Activated CD4-positive, CD25-positive, alpha-beta regulatory T cell treated with anti-CD3 and anti-CD28 coated beads, Interleukin-2, amount 50 U/mL, for 72 hours (primary cell): ENCODE data around the gene DCLK1.
"Not testable (repeated sequence)": the region's sequence is repeated elsewhere in the genome, so short reads cannot be mapped to it uniquely, and the experiment has no call there.

Experiments used
- DNase-seq: peaks from one replicate; pipeline ENCODE4 v3.0.0; 2021

DCLK1 gene

DNA sequence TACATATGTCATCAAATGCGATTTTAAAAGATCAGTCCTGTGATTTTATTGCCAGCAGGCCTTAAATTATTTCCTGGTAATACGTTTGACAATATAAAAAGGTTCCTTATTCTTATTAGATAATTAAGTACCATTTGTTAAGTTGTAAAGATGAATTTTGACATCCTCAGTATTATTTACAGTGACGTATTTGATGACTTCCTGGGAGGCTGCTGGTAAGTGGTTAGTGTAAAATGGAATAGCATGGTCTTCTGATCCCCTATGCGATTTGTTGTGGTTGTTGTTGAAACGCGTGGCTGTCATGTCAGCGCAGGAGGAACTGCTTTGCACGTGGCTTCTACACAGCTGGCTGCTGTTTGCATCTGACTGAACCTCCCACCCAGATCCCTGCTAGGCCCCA is 99.7 kb downstream of the DCLK1 start:
- DNase-seq = no peak

DNA sequence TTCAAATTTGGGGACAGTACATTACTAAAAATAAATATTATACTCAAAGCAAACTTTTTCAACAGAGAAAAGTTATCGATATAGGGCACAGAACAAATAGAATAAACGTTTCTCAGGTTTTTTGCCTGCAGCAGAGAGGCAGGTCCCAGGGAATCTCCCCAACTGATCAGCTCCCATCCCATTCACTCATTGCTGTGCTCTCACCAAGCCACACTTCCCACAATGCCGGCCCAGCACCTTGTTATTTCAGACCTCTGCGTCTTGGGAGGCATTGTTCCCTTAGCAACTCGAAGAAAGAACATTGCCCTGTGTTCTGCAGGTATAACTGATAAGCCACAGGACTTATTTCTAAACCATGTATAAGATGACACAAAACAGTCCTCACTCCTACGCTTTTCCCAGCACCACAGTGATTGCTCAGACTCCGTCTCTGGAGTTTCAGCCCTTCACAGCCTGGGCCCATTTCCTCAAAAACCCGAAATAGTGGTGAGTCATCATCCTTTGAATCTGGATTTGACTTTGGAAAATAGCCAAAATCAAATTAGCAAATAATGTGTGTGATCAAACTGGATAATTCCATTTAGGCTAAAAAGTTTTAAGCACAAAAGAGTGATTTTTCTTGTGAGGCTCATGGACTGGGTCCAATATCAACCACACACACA is 100.4 kb downstream of the DCLK1 start:
- DNase-seq = no peak

DNA sequence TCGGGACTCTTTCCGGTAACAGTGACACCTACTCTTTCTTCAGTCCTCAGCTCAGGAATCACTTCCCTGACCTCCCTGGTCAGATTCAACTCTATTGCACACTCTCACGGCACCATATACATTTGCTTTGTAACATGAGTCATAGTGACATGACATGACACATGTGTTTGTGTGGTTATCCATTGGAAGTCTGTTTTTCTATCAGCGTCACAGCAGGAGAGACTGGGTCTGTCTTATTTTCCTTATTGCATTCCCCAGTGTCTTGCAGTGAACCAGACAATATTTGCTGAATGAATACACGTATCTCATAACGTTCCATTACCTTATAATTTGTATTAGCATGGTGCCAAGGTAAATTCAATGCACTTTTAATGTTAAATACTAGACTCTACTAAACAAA is 102.0 kb downstream of the DCLK1 start:
- no peak for DNase-seq

DNA sequence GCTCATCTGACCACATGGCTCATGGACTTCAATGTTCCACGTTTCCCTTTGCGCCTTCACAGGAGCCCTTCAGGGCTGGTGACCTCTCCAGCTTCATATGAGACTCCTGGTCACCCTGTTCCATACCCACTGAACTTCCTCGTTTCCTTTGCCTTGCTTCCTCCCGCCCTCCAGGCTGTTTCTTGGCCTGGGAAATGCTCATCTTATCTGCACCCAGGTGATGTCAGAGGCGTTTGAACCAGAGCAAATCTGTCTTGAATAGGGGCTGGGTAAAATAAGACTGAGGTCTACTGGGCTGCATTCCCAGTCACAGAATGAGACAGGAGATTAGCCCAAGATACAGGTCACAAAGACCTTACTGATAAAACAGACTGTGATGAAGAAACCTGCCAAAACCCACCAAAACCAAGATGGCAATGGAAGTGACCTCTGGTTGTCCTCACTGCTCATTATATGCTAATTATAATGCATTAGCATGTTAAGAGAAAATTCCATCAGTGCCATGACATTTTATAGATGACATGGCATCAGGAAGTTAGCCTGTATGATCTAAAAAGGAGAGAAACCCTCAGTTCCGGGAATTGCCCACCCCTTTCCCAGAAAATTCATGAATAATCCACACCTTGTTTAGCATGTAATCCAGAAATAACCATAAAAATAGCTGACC is 102.7 kb downstream of the DCLK1 start:
- DNase-seq = no peak

DNA sequence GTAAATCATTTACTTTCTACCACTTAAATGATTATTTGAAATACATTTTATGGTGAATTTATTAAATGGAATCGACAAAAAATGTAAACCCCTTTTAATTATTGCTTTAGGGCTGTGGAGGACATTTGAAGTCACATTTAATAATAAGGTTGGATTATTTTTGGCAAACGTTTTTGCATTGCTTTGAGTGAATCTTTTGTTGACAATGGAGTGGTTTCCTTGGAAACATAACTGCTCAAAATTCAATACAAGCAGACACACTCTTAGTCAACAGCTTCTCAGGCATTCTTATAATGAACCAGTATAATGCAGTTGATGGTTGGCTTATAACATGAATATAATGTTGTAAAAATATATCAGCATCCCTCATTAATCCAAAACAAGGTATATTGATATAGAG is 104.7 kb downstream of the DCLK1 start:
- DNase-seq = no peak

DNA sequence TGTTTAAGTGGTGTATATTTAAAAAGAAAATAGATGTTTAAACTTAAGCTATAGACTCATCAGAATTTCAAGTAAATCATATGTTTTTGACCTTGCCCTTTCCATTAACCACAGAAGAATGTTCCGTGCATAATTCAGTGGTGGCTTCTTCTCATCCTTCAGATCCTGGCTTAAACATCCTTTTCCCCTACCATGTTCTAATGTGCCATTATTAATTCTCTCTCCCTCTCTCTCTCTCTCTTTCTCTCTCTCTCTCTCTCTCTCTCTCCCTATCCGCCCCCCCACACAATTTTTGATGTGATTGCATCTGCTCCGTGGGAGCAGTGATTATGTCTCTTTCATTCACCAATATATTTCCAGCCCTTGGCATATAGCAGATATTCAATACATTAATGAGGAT is 116.4 kb downstream of the DCLK1 start:
- DNase-seq = no peak

DNA sequence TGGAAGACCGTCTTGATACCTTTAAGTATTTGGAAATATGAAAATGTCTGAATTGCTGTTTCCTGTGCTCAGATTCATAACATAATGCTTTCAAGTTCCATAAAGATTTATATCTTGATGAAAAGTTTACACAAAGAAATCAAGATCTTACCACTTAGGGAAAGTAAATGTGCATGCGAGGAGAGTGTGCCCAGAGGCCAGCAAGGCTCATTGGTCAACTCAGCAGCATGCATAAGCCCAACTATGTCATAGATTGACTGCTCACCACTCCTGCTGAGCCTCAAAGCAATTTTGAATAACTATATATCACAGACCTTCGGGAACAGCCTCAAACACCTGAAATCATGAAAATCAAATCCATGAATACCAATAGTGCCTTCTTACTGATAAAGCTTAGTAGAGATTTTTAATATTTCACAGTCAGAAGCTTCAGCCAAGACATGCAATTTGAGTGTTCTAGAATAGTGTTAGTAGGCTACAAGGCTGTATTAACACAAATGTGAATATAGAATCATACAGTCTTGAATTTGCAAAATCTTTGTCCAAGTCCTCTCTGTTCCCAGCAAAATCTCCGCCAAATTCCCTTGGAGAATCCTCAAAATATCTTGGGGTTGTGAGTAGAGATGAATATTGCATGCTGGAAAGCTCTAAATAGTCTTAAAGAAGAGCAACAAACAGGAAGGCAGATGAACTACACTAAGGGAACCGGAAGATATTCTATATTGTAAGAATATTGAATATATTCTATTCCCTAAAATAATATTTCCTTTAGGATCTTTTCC is 124.1 kb downstream of the DCLK1 start:
- no peak for DNase-seq

DNA sequence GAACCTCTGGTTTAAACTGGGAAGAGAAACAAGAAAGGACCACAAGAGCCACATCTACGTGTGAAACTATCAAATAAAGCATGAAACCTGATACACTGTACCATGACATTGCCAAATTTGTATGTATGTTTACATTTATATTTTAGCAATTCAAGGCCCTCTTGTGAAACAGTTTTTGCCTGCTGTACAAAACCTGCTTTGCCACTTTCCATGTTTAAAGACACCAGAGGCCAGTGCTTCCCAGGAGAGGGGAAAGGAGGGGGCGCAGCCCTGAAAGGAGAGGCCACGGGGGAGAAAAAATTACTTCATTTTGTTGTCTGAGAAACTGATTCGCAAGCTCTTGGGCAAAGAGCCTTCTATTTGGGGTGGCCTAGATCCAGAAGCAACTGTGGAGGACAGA is 124.8 kb downstream of the DCLK1 start:
- DNase-seq = no peak

DNA sequence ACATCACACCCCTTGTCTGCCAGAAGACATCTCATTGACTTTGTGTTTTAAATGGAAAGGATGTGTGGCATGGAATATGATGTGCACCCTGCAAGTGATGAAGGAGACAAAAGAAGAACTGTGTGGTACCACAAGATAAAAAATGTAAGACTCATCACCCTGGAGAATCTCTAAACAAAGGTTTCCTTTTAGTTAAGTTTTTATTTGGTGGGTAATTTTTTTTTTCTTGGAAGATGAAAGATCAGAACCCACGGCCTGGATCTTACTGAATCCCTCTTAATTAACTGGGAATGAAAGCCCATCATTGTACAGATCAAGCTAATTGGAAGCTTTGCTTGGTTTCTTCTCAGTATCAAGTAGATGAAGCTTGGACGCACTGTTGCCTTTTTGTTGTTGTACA is 129.6 kb downstream of the DCLK1 start:
- DNase-seq = no peak

DNA sequence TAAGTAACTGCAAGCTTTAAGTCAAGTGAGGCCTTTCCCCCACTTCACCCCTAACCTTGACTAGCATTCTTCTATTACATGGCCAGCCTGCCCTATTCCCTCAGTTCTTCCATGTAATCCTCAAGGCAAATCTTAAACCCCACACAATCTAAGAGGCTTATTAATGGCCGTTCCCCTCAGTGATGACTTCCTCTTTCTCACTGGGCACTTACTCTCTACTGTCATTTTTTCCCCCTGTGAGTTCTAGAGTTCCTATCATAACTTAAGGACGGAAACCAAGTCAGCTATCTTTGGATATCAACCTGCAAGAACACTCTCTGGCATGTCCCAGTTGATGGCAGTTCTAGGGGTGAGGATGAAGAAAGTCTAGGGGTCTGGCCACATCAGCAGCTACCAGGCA is 131.2 kb downstream of the DCLK1 start:
- DNase-seq = no peak

DNA sequence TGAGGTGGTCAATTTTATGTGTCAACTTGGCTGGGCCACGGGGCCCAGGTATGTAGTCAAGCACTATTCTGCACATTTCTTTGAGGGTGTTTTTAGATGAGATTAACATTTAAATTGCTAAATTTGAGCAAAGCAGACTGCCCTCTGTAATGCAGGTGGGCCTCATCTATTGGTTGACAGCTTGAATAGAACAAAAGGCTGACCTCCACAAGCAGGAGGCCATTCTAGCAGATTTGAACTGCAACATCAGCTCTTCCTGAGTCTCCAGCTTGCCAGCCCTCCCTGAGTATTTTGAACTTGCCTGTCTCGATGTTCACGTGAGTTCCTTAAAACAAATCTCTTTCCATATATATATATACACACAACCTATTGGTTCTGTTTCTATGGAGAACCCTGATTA is 134.8 kb downstream of the DCLK1 start:
- no peak for DNase-seq

DNA sequence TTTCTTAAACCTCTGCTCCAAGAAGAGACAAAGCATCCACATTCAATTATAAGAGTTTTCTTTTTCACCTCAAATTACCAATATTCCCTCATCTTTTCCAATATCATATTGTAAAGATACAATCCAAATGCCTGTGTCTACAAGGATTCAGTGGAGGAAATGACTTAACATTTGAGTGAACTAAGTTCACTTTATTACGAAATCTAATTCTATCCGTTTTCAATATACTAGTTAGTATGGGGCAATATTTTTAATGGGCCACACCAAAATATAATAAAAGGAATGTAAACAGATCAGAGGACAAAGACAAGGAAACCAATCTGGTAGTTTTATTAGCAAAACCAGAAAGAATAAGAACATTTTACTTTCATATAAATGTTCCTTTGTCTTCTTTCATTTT is 136.0 kb downstream of the DCLK1 start:
- no peak for DNase-seq

DNA sequence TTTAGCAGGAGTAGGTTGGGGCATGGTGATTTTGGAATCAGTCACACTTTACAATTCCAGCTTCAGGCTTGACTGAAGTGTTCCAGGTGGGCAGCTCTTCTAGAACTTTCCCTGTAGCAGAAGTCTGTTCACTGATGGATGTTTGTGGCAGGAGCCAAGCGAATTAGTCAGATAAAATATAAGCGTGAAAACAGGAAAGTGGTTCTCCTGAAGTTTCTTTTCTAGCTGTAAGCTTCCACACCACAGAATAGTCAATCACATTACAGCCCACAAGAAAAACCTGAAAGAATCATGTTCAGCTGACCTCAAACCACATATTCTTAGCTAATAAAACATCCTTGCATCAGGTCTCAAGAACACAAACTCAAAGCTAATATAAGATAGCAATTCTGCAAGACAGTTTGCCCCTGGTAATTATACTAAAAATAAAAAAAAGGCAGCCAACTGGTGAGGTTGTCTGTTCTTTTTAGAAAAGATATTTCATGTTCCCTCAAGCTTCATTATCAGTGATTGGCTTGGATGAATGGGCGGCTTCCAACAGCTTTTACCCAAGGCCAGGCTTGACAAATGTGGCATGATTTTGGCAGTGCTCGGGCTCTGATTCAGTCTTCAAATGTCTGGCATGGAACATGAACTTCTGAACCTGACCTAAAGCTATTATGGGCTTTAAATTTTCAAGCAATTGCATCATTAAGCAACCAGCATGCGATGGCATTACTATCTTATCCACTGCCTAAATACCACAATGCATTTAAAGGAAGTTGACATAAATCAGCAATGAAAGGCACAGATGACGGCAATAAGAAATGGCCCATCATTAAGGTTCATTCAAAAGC is 136.8 kb downstream of the DCLK1 start:
- DNase-seq = no peak

DNA sequence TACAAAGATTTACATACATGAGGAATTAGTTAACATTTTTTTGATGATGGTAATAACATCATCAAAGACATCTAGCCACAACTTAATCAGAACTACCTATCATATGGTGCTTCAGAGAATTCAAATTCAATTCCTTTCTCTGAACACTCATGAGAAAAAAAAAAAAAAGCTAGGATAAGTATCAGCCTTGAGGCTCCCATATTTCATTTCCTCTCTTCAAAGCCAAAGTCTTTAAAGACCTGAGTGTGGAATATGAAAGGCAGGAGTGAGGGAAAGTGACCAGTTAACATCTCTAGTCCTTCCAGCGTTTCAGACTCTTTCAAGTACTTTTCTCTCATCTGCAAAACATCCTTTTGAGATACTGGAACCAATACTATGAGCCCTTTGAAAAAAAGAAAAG is 137.5 kb downstream of the DCLK1 start:
- DNase-seq = no peak

DNA sequence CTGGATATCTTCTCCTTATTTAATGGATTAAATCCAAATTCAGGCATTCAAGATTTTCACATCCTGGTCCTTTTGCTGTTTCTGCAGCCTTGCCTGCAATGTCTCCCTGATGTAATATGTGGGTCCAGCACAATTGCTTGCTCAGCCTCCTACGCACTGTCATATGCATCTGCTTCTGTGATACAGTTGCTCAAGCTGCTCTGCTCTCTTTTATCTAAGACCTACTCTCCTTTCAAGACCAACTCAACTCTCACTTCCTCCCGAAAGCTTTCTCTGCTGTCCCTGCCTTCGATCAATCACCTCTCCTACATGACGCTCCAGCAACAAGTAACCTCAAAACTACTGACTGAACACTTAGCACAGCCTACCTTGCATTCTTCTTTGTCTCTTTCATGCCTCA is 138.2 kb downstream of the DCLK1 start:
- DNase-seq = no peak

DNA sequence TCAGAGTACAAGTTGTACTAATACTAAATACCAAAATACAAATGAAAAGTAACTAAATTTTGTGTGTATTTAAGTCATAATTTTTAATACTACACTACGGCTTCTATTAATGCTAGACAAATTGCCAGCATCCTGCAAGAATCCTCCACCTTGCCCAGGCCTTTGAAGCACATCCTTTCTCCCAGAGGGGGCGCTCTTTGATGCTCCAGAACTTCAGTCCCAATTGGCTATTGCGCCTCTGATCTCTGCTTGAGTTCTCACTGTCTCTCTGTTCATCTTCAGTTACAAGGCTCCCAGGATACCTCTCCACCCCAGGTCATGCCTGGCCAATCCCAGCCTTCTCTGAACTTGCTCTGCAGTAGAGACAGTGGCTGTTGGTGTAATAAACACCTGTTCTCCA is 141.0 kb downstream of the DCLK1 start:
- no peak for DNase-seq

DNA sequence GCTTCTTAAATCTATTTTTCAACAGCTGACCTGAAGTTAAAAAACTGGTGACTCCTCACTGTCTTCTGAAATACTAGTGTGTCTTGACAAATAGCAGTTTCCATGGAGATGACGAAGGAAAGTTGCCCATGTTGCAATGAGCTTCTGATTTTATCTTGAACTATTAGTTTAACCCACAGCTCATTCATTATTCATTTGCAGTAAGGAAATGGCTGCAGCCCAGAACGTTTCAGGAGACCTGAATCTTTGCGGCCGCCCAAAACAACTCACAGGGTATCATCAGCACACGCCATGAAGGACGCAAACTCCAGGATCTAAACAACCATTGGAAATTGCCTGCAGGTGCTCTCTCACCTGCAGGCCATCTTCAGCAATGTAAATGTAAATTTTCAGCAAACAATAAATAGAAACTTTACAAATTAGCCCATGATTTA is 142.5 kb downstream of the DCLK1 start:
- DNase-seq = no peak

DNA sequence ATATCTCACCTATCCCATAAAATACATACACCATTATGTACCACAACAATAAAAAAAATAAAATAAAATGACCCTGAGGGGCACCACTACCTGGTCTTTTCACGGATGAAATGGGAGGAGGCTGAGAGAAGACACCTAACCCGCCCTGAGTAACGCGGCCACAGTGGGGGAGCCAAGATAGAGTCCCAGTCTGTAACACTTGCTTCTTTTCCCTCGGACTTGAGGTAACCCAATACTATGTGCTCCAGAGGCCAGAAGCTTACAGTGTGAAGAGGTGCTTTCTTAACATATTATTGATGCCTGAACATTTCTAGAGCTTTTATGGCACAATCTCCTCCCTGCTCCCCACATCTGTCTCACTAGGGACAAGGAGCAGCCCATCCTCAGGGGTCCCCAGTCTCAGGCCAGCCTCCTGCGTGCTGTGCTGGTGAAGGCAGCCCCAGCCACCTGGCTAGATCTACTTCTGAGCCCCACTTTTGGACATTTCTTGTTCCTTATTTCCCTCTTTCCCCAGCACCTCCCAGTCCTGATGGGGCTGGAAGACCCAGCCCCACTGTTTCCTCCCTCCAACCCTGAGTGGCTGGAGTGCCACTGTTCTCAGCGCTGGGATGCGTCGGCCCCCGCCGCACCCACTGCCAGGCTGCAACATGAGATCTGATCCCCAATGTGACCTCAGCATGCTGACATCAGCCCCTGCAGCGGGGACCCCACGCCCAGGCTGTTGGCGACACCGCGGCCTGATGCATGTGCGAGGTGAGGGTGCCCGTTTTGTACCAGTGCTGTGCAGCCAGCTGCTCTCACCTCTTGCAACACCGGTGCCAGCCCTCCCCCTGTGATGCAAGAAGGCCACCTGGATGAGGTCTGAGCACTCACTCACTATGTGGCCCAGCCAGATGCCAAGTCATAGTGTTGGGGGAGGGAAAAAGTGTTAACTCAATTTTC is 143.3 kb downstream of the DCLK1 start:
- DNase-seq = no peak

DNA sequence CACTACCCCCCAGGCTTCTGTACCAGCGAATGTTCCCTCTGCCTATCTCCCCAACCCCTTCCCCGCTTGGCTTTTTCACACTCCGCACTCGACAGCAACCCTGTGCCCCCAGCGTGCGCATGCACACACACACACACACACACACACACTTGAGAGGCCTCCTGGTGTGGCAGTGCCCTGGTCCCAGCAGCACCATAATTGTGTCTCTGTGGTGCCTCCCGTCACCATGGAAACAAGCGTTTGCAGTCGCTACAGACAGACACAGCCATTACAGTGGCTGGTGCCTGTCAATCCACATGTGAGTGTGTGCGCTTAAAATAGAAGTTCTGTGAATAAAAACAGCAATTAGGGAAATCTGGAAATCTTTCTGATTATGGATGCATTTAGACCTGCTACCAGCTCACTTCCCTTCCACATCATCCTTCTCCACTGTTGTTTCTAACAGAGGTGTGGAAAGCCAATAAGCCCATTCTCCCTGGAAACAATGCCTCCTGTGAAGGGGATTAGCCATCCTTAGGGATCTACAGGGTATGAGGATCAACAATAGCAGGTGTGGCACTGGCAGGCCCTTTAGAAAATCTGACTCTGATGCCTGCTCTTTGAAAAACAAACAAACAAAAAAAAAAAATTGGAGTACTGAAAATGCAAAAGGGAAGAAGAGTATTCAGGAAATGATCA is 146.3 kb downstream of the DCLK1 start:
- no peak for DNase-seq

DNA sequence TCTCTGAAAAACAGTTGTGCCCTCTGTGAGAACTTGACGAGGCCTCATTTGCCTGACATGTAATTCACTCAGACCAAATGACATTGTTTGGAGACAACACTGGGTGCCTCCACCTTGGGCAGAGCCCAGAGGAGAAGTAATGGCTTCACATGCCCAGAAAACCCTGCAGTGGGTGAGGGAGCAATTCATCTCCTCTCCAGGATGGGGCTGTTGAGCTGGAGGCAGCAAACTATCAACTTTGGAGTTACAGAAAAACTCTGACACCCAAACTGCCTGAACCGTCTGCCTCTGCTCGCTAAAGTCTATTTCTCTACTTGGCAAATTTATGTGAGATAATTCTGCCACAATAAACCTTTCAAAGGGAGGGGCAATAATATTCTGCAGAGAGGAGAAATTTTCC is 146.9 kb downstream of the DCLK1 start:
- DNase-seq = no peak

DNA sequence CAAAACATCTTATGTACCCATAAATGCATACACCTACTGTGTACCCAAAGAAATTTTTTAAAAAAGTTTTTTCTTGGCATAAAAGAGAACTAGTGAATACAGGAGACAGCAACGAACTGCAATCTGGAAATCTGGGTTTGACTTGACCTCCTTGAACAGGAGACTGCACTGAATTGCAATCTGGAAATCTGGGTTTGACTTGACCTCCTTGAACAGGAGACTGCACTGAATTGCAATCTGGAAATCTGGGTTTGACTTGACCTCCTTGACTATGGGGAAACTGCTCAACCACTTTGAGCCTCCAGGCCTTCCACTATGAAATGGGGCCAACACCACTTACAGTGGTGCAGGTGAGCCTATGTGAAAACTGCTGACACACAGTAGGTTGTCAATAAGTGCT is 147.5 kb downstream of the DCLK1 start:
- not testable (repeated sequence) for DNase-seq

DNA sequence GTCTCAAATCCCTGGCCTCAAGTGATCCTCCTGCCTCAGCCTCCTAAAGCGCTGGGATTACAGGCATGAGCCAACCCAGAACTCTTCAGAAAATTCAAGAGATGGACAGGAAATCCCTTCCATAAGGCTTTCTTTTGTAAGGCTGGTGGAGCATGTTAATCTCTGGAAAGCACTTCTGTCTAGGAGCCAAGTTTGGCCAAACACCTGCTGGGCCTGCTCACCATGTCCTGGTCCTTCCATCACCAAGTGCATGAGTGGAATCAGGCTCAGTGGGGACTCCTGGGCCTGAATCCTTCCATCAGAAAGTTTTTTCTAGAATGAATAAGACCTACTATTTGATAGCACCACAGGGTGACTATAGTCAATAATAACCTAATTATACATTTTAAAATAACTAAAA is 148.0 kb downstream of the DCLK1 start:
- no peak for DNase-seq
